SK-N-SH (cell line): ENCODE data around the gene SRGAP2.
"Not testable (repeated sequence)": the region's sequence is repeated elsewhere in the genome, so short reads cannot be mapped to it uniquely, and the experiment has no call there.

Experiments
- EP300 ChIP-seq, 2 experiments: IDR thresholded peaks; 2 replicates each; pipeline versions ENCODE4 v1.4.0 to v1.6.1; 2012; ENCODE audit warnings: borderline replicate concordance in 1 of 2, low read depth in 1 of 2, low read length in 1 of 2
- FOXM1 ChIP-seq: IDR thresholded peaks from 2 replicates; pipeline ENCODE4 v1.4.0; 2012; ENCODE audit warnings: low read depth, mild to moderate bottlenecking
- POLR2AphosphoS5 ChIP-seq: IDR thresholded peaks from 2 replicates; pipeline ENCODE4 v1.6.1; 2012; ENCODE audit warnings: low read depth, low read length
- RFX5 ChIP-seq: IDR thresholded peaks from 2 replicates; pipeline ENCODE4 v1.6.1; 2012; ENCODE audit warnings: mild to moderate bottlenecking, improper control_type of control experiment, low read length
- TCF12 ChIP-seq: IDR thresholded peaks from 2 replicates; pipeline ENCODE4 v1.4.0; 2012
- TF ChIP-seq, protein P1 (sequence below): IDR thresholded peaks from 2 replicates; pipeline ENCODE4 v1.4.0; 2012; ENCODE audit warnings: low read depth, borderline replicate concordance
- TF ChIP-seq, protein P2 (sequence below): fragments of 200-600 bp; sonication (generic); IDR thresholded peaks from 2 replicates; pipeline ENCODE4 v1.6.1; 2017; ENCODE audit warnings: antibody characterized with exemption, mild to moderate bottlenecking, moderate library complexity
- TF ChIP-seq, protein P3 (sequence below): fragments of 150-350 bp; IDR thresholded peaks from 2 replicates; pipeline ENCODE4 v1.6.1; 2016; ENCODE audit warnings: mild to moderate bottlenecking, low read depth, low read length

DNA sequence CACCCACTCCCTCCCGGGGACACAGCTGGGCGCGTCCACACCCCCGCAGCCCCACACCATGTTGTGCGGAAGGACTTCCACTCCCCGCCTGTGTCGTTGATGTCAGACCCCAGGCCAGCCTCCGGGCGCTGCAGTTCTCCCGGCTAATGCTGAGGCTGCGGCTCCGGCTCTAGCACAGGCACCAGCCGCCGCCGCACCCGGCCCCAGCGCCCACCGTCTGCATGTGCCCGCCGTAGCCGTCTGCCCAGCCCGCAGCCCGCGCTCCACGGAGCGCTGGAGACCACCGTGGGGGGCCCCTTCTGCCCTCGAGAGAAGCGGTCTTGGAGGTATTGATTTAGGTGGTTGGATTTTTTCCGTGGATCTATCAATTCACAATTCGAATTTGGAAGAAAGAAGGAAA is 2.2 kb downstream of the SRGAP2 start:
- TF ChIP-seq, protein P1, sequence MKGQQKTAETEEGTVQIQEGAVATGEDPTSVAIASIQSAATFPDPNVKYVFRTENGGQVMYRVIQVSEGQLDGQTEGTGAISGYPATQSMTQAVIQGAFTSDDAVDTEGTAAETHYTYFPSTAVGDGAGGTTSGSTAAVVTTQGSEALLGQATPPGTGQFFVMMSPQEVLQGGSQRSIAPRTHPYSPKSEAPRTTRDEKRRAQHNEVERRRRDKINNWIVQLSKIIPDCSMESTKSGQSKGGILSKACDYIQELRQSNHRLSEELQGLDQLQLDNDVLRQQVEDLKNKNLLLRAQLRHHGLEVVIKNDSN: not testable (repeated sequence)
- not testable (repeated sequence) for TF ChIP-seq TCF12; POLR2AphosphoS5; FOXM1; RFX5; EP300 (IDR thresholded peaks at IDR 0.05; ENCODE audit: borderline replicate concordance in 1 of 2, low read depth in 1 of 2, low read length in 1 of 2)
- TF ChIP-seq, protein P2, sequence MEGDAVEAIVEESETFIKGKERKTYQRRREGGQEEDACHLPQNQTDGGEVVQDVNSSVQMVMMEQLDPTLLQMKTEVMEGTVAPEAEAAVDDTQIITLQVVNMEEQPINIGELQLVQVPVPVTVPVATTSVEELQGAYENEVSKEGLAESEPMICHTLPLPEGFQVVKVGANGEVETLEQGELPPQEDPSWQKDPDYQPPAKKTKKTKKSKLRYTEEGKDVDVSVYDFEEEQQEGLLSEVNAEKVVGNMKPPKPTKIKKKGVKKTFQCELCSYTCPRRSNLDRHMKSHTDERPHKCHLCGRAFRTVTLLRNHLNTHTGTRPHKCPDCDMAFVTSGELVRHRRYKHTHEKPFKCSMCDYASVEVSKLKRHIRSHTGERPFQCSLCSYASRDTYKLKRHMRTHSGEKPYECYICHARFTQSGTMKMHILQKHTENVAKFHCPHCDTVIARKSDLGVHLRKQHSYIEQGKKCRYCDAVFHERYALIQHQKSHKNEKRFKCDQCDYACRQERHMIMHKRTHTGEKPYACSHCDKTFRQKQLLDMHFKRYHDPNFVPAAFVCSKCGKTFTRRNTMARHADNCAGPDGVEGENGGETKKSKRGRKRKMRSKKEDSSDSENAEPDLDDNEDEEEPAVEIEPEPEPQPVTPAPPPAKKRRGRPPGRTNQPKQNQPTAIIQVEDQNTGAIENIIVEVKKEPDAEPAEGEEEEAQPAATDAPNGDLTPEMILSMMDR: not testable (repeated sequence)
- TF ChIP-seq, protein P3, sequence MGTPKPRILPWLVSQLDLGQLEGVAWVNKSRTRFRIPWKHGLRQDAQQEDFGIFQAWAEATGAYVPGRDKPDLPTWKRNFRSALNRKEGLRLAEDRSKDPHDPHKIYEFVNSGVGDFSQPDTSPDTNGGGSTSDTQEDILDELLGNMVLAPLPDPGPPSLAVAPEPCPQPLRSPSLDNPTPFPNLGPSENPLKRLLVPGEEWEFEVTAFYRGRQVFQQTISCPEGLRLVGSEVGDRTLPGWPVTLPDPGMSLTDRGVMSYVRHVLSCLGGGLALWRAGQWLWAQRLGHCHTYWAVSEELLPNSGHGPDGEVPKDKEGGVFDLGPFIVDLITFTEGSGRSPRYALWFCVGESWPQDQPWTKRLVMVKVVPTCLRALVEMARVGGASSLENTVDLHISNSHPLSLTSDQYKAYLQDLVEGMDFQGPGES: not testable (repeated sequence)
